Activated CD8-positive, alpha-beta memory T cell treated with anti-CD3 and anti-CD28 coated beads for 36 hours (primary cell): Measurements from ENCODE around the gene NID1. TPM values are rescaled to one million over a fixed set of nuclear protein-coding genes. Genes with fewer than 3 reads are reported as not detected.

Experiments used
- CTCF ChIA-PET: fragments of 350-600 bp; sonication (Branson Sonifier 250); formaldehyde crosslinking; loops from one replicate; lab custom pipeline; 2021; ENCODE audit warnings: antibody characterized with exemption; lab: Charles Lee
- POLR2A ChIA-PET: fragments of 350-600 bp; sonication (Branson Sonifier 250); formaldehyde crosslinking; loops from one replicate; lab custom pipeline; 2021; ENCODE audit warnings: antibody characterized with exemption; lab: Charles Lee
- total RNA-seq, 2 experiments: library from RNA; stranded (reverse); gene quantifications; one replicate each; pipeline ENCODE4 v1.2.3, GENCODE V29; 2021

Gene NID1
- total RNA-seq, 2 experiments from 2014 or later = 0.08 TPM

DNA sequence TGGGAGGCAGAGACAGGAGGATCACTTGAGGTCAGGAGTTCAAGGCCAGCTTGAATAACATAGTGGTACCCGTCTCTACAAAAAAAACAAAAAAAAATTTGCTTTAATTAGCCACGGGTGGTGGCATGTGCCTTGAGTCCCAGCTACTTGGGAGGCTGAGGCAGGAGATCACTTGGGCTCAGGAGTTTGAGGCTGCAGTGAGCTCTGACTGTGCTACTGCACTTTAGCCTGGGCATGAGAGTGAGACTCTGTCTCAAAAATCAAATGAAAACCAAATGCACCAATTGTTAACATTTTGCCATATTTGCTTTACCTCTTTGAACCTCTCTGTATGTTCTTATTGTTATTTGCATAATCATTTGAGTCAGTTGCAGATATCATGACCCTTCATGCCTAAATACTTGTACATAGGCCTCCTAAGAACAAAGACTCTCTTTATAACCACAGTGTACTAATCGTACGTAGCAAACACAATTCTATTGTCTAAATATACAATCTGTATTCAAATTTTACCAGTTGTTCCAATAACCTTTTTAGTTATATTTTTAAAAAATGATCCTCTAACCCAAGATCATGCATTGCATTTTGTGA, 8.5 kb upstream of the NID1 start:
- CTCF ChIA-PET = no interaction called here

DNA sequence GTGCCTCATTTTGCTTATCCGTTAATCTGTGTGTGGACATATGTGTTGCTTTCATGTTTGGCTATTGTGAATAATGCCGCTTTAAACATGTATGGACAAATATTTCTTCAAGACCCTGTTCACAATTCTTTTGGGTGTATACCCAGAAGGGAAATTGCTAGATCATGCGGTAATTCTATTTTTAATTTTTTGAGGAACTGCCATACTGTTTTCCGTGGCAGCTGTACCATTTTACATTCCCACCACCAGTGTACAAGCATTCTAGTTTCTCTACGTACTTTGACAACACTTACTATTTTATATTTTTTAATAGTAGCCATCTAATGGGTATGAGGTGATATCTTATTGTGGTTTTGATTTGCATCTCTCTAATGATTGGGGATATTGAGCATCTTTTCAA, 7.1 kb upstream of the NID1 start:
- ChIA-PET POLR2A (no interaction called here), CTCF (no interaction called here)

More for the DNA sequence above, 8.5 kb upstream of the NID1 start:
- POLR2A ChIA-PET = no interaction called here

DNA sequence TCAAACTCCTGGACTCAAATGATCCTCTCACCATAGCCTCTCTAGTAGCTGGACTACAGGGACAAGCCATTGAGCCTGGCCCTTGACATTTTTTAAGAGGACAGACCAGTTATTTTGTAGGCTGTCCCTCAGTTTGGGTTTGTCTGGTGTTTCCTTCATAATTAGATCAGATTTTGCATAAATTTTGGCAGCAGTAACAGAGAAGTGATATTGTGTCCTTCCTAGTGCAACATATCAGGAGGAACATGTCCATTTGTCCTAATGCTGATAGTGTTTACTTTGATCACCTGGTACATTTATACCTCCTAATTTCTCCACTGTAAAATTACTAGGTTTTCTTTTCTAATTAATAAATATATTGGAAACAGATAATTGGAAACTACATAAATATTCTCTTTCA, 5.9 kb upstream of the NID1 start:
- POLR2A ChIA-PET = no interaction called here
- CTCF ChIA-PET = no interaction called here

DNA sequence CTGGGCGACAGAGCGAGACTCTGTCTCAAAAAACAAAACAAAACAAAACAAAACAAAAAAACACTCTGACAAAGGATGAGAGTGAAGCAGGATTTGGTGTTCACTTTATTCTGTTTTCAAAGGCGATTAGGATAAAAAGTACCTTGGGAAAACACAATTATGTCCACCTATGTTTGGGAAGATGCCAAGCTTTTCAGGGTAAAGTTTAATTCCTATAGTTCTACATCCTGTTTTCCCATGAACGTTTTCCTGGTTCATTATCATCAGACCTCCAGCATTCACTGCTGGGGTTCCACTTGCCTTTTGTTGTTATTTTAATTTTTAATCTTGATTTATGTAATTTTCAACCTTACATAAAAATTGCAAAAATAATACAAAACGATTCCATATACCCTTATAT, 4.9 kb upstream of the NID1 start:
- POLR2A ChIA-PET = no interaction called here
- CTCF ChIA-PET = no interaction called here

DNA sequence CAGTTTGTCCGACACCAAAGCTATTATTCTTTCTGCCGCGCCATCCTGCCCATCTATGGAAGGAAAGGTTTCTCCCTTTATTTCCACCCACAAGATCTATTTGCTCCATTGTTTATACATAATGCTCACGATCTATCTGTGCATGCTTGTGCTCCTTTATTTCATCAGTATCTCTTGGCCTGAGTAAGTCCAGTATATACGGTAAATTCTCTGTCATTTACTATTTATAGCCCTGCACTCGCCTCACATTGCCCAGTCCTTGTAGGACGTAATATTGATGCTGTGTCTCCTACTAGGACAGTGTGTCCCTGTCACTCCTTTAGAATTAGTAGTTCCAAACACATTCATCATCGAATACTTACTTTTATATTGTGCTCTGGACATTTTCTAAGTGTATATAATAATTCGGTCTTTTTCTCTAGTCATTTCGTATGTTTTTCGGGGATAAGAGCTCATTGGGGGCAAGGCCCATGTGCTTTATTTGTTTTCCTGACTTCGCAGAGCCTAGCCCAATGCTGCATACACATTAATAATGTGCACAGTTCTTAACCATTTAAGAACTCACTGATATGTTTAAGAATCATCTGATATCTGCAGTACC, 3.1 kb upstream of the NID1 start:
- CTCF ChIA-PET = no interaction called here
- POLR2A ChIA-PET = interaction anchor here (0.6 kb wide), 1 partner anchor 532 kb away, joined by 6 read pairs; no protein-coding TSS in a partner anchor

DNA sequence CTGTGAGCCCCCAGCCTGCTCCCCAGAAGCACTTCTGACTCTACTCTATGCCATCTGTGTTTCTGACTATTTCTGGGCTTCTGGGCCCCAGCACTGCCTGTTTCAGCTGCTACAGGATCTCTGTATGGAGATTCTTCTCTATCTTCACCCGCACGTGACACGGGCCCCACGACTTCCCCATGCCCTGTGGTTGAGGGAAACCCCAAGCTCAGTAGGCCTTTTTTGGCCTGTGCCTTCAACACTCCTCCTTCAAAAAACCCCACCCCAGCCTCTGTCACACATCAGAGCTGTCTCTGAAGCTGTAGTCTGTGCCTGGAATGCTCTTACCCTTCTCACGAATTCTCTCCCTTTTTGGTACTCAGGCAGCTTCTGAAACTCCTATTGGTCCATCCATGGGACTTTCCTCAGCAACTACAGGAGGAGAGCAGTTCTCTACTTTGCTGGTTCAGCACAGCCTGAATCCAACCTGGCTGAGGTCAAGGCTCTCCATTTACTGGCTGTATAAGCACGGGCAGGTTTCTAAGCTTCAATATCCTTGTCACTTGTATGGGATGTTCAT, 2.0 kb upstream of the NID1 start:
- CTCF ChIA-PET = interaction anchor here (0.6 to 1.0 kb wide), 2 partner anchors 95 to 816 kb away, joined by 3 to 4 read pairs; no protein-coding TSS in a partner anchor
- POLR2A ChIA-PET = no interaction called here

DNA sequence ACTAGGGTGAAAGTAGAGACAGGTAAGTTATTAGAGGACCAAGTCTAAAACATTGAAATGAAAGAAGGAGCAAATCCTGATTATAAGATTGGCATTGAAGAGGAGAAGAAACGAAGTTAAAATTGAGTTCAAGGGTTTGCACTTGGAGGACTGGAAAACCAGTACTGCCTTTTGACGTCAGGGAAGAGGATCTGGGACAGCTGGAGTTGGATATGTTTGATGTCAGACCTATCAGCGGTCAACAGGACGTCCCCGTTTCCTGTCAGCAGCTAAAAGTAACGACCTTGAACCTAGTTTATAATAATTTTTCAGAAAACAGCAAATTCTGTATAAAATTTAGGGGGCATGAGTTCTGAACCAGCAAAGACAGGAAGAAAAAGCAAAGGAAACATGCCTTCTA, 1.2 kb upstream of the NID1 start:
- ChIA-PET POLR2A (no interaction called here), CTCF (no interaction called here)

DNA sequence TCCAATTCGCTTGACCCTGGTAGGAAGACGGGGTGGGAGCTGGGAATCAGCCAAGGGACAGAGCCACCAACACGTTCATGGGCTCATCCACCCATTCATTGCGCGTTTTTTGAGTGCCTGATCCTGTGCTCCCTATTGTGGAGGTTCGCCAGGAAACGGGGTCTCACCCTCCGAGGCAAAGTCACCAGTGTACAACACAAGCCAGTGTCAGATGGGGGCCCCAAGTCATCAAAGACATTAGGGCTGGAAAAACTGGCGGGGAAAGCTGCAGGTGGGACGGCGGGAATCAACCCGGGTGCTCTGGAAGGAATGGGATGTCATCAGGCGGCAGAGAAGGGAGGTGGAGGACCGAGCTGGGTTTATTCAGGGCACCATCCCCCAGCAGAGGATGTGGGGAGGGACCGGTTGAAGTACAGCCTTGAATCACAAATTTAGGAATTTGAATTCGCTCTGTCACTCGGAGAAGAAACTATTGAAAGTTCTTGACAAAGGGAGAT, 667 bp upstream of the NID1 start:
- ChIA-PET CTCF (no interaction called here), POLR2A (no interaction called here)

DNA sequence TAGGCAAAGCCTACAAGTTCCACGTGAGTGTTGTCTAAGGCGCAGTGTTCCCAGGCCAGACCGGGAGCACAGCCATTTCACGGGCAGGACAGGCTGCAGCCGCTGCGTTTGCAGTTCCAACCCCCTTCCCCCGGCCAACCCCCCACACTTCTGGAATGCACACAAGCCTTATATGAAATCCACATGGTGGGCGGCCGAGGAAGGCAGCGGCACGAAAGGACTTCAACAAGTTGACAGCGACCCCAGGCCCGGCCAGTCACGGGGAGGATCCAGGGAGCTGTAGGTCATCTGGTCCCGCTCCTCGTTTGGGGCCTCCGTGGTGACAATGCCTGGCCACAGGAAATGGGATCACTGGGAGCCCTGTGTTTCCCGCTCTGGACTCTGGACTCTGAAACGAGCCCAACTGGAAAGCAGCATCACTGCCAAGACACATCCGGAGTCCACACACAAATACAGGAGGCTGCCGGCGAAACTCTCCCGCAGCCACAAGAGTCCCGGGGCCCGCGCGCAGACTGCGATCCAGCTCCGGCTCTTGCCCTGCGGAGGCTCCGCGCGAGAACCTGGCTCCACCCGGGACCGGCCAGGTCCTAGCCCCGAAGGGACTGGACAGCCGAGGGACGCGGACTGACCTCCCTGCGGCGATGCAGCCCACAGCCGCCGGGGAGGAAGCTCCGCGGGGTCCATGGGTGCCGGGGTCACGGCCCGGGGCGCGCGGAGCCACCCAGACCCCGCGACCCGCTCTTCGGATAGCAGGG, 794 bp downstream of the NID1 start:
- POLR2A ChIA-PET = no interaction called here
- CTCF ChIA-PET = no interaction called here

DNA sequence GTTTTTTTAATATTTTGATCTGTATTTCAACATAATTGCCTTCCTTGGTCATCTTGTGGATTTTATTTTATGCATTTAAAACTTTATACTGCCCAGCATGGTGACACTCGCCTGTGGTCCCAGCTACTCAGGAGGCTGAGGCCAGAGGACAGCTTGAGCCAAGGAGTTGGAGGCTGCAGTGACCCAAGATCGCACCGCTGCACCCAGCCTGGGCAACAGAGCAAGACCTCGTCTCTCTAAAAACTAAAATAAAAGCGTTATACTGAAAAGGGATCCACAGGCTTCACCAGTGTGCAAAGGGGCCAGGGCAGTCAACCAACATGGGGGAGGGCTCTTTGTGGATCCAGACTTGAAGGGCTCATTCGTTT, 1.4 kb downstream of the NID1 start:
- POLR2A ChIA-PET = no interaction called here

DNA sequence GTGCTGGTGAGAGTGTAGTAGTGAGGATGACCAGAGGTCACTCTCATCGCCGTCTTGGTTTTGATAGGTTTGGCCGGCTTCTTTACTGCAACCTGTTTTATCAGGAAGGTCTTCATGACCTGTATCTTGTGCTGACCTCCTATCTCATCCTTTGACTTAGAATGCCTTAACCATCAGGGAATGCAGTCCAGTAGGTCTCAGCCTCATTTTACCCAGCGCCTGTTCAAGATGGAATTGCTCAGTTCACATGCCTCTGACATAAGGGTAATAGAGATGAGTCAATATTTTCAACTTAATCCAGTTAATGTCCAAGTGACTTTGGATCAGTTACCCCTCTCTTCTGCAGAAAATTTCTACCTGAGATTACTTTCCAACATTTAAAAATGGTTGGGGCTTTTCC, 4.6 kb downstream of the NID1 start:
- CTCF ChIA-PET = no interaction called here
- POLR2A ChIA-PET = no interaction called here

More for the DNA sequence above, 1.4 kb downstream of the NID1 start:
- CTCF ChIA-PET = no interaction called here

DNA sequence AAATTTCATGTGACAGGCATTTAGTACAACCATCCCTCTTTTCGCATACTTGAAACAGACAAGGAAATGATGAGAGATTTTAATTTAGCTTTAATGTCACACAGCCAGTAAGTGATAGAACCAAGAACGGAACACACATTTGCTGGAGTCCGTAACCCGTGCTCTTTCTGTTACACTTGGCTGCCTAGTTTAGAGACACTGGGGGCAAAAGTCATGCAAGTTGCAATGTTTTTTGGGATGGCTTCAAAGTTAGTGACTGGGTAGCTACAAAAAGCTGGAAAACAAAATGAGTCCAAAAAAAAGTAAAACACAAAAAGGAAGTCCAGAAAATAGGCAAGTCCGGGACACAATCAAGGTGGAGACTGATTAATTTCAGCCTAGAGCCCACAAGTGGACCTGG, 5.9 kb downstream of the NID1 start:
- POLR2A ChIA-PET = no interaction called here
- CTCF ChIA-PET = no interaction called here

DNA sequence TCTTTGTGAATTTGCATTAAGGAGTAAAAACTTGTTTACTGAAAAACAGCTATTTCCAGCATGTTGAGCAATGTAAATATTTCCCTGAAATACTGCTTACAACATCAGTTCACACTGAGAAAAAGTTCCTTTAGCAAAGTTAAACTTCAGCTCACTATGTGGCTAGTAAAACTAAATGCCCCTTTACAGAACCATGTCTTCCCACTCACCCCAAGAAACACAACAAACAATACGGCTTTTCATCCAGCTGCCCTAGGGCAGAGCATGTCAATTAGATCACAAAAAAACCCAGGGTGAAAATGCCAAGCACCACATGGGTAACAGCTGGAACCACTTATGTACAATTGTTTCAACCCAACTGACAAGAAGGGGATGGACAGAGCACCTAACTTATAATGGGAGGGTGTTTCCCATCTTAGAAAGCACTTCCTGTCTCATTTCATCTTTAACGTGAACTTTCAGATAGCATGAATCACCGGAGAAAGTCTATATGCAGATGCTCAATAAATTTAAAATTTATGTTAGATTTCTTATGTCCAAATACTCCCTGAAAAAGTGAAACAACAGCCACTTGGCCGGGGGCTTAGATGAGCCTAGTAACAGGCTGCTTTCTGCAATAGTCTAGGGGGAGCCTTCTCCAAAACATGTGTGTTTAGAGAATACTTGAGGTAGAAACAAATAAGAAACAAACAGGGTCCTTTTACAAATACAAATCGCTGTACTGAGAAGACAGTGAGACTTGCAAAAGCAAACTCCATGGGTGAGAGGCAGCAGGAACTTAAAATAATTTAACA, 6.6 kb downstream of the NID1 start:
- ChIA-PET CTCF (no interaction called here), POLR2A (no interaction called here)

DNA sequence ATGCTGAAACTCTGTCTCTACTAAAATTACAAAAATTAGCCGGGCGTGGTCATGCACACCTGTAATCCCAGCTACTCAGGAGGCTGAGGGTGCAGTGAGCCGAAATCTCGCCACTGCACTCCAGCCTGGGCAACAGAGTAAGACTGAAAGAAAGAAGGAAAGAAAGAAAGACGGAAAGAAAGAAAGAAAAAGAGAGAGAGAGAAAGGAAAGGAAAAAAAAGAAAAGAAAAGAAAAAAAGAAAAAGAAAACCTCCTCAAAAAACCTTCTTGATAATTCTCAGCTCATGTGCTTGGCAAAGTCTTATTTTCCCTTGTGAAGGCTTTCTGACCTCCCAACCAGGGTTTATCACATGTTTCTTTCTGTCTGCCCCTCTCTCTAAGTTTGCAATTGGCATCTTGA, 7.3 kb downstream of the NID1 start:
- CTCF ChIA-PET = interaction anchor here (0.6 kb wide), 1 partner anchor 1211 kb away, joined by 6 read pairs; no protein-coding TSS in a partner anchor

DNA sequence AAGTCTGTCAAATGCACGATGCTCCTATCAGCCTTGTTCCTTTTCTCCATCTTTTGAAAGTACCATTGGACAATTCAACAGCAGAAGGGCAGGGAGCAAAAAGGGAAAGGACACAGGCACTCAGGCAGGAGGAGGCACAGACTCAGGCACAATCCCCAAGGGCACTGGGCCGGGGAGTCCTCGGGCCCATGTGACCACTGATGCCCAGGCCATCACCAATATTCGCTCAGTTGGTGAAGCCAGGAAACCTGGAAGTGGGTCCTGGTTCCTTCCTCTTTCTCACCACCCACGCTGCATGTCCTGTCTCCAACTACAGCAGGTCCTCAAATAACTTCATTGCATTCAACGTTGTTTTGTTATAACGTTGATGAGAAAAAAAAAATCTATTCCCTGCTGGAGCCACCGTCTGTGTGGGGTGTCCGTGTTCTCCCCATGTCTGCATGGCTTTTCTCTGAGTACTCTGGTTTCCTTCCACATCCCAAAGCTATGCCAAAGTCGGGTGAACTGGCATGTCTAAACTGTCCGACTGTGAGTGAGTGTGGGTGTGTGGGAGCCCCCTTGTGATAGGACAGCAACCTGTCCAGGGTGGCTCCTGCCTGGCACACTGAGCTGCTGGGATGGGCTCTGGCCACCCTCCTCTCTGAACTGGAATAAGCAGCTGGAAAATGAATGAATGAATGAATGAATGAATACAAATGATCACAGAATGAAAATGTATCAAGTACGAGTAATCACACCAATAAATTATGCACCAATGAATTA, 12.5 kb downstream of the NID1 start:
- POLR2A ChIA-PET = no interaction called here
- CTCF ChIA-PET = no interaction called here

More for the DNA sequence above, 7.3 kb downstream of the NID1 start:
- POLR2A ChIA-PET = no interaction called here

DNA sequence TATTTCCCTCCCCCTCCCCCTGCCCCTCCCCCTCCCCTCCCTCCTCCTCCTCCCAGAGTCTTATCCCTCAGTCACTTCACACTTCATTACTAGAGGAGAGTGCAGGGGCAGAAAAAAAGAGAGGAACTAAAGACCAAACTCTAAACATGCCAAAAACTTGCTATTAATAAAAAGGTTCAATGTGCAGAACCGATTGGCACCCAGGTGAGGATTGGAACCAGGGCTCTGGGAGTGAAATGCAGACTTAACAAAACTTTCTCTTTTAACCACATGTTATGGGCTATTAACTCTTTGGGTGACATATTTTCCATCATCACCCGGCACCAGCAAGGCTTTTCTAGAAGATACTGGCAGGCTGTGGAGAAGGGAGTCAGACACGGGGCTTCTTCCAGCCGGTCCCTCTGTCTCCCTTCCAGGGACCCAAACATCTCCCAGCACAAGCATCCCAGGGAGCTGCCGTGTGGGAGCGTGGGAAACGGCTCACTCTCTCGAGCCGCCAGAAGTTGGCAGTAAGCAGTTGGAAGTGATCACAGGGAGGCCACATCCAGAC, 13.6 kb downstream of the NID1 start:
- ChIA-PET CTCF (no interaction called here), POLR2A (no interaction called here)

DNA sequence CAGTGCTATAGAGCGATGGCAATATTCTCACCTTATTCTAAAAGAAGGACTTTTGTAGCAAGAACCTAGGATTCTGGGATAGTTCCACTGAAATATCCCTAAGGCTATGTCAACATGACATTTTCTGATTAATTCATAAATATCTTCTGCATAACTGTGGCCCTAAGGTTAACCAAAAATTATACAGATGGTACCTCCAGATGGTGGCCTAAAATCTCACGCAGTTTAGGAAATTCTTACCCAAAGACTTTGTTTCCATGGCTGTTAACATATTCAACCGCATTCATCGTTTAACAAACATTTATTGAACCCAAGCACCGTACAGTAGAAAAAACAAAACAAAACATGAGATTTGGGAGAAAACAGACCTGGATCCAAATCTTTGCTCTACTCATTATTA, 19.1 kb downstream of the NID1 start:
- CTCF ChIA-PET = no interaction called here
- POLR2A ChIA-PET = no interaction called here

DNA sequence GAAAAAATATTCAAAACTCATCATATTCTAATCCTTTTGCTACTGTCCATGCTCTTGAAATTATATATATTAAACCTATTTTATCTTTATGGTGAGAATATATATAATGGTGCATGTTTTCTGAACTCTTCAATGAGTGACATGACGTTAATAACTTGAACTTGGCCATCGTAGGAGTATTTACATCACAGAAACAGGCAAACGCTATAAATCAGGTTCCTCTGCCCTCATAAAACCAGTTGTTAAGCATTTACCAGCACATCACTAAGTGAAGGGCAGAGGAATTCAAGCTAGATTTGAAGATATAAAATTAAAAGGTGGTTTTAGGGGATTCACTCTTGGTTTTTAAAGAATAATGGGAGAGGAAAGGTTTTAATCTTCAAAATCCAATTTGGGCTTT, 20.5 kb downstream of the NID1 start:
- CTCF ChIA-PET = no interaction called here
- POLR2A ChIA-PET = no interaction called here
